ENCODE results near the gene SLC9C1. TPM values are rescaled to one million over a fixed set of nuclear protein-coding genes. Genes with fewer than 3 reads are reported as not detected.

SLC9C1 gene
- total and polyA plus RNA-seq, 9 of the 15 experiments (the other 6 are each of a cell fraction or from before 2014, with no cell fraction given), result not detected

DNA sequence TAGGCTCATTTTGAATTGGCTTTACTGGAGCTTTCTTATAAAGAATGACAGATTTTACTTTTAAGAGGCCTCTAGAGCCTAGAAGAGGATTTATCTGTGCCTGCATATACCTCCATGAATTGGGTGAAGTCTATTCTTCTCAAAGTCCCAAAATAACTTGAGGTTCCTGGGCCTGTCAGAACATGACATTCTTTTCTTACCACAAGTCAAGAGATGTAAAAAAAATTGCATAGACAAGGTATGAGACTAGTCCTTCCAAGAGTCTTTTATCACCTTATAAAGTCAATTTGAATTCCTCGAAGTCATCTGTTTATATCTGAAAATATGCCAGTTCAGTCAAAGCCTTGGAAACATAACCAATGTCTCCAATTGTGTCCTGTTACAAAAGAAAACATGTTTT lies 21.8 kb upstream of the SLC9C1 start (continued):
- TF ChIP-seq, protein P1, sequence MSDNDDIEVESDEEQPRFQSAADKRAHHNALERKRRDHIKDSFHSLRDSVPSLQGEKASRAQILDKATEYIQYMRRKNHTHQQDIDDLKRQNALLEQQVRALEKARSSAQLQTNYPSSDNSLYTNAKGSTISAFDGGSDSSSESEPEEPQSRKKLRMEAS (CRISPR knock-in tag; IDR thresholded peaks at IDR 0.05), result no peak
- TF ChIP-seq SRSF3 (IDR thresholded peaks at IDR 0.05; ENCODE audit: insufficient read depth, low read length) (no peak), ZNF274 (IDR thresholded peaks at IDR 0.05; ENCODE audit: borderline replicate concordance, low read depth, low read length) (no peak), ZNF354B (CRISPR knock-in tag; IDR thresholded peaks at IDR 0.05) (no peak), C11orf30 (IDR thresholded peaks at IDR 0.05; ENCODE audit: low read depth) (no peak), ZNF79 (CRISPR knock-in tag; IDR thresholded peaks at IDR 0.05; ENCODE audit: low read depth) (no peak)

DNA sequence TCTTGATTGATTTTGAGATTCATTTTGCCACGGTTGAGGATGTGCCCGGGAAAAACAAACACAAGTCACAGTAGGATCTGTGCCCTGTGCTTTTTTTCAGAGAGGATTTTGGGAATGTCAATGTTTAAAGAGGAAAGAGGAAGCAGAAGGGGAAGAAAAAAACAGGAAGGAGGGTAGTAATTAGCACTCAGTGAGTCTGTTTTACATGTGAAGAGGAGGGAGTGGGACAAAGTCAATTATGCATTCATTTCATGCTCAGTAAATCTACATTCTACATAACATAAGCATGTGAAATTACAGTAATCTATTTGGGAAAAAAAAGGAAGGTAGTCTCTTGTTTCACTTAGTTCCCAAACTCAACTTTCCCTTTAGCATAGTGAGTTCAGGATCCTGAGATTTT lies 20.6 kb upstream of the SLC9C1 start:
- Histone ChIP-seq H3K27ac (ENCODE audit: extremely low read depth, low read depth, low read length) (no peak overlapping the region), H3K9me3 (replicated peaks; ENCODE audit: control insufficient read depth, insufficient read depth, low read depth, low read length) (no peaks in the 10 kb centered on the region), H3K4me2 (ENCODE audit: insufficient read depth, low read length) (no peak overlapping the region), H3K9ac (ENCODE audit: insufficient read depth in 1 of 2, low read depth in 2 of 2, low read length in 2 of 2) (no peak overlapping the region), H2AFZ (ENCODE audit: low read depth, low read length) (no peak overlapping the region), H3K79me2 (ENCODE audit: control insufficient read depth, insufficient read depth, low read length) (no peaks in the 10 kb centered on the region), H3K4me3 (no peak overlapping the region), H4K20me1 (replicated peaks; ENCODE audit: control insufficient read depth, insufficient read depth, low read length) (no peaks in the 10 kb centered on the region), H3K27me3 (ENCODE audit: control insufficient read depth in 2 of 2, insufficient read depth in 2 of 2, low read length in 2 of 2) (no peaks in the 10 kb centered on the region), H3K9me1 (ENCODE audit: control insufficient read depth, insufficient read depth, low read length) (no peaks in the 10 kb centered on the region), H3K4me1 (replicated peaks in 1 of 2; ENCODE audit: control insufficient read depth in 2 of 2, insufficient read depth in 2 of 2, low read length in 2 of 2) (no peaks in the 10 kb centered on the region), H3K36me3 (ENCODE audit: control insufficient read depth, insufficient read depth, low read length) (no peaks in the 10 kb centered on the region)
- 0% methylated on average over 2 of the region's 2 CpGs for WGBS (ENCODE audit: insufficient coverage, low coverage, missing lambda C conversion rate)
- FAIRE-seq, result no peak
- in situ Hi-C loops (cut with MboI), result loop anchor here (25.0 kb wide), 1 partner anchor 198 kb away; no protein-coding TSS in a partner anchor
- ChIA-PET POLR2A (no interaction called here), CTCF (ENCODE audit: low intra/inter-chr PET ratio) (no interaction called here)
- DNase-seq (ENCODE audit: extremely low read depth in 1 of 4, low spot score in 3 of 4), result no peak
- intact Hi-C loops (cut with micrococcal nuclease), result no loop called here
- BruUV-seq (replicated peaks), result no TSS peak
- no peak for ATAC-seq
- TF ChIP-seq MAFK (IDR thresholded peaks at IDR 0.05; ENCODE audit: low read length), result no peak
- no peak for TF ChIP-seq MTA1 (IDR thresholded peaks at IDR 0.05; ENCODE audit: borderline replicate concordance)
- TF ChIP-seq CEBPB (tag; IDR thresholded peaks at IDR 0.05), result no peak
- no peak for TF ChIP-seq SMARCE1 (IDR thresholded peaks at IDR 0.05)
- no peak for TF ChIP-seq PPARD (CRISPR knock-in tag; IDR thresholded peaks at IDR 0.05)
- TF ChIP-seq RFX7 (CRISPR knock-in tag; IDR thresholded peaks at IDR 0.05), result no peak
- no peak for TF ChIP-seq ZBTB7A (IDR thresholded peaks at IDR 0.05; ENCODE audit: borderline replicate concordance, control insufficient read depth, low read depth, low read length)
- TF ChIP-seq, protein P2, sequence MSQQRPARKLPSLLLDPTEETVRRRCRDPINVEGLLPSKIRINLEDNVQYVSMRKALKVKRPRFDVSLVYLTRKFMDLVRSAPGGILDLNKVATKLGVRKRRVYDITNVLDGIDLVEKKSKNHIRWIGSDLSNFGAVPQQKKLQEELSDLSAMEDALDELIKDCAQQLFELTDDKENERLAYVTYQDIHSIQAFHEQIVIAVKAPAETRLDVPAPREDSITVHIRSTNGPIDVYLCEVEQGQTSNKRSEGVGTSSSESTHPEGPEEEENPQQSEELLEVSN (IDR thresholded peaks at IDR 0.05; ENCODE audit: borderline replicate concordance in 1 of 2, extremely low read depth in 1 of 2, insufficient read depth in 1 of 2, insufficient read length in 1 of 2, low read depth in 1 of 2, low read length in 1 of 2, poor library complexity in 1 of 2, severe bottlenecking in 1 of 2), result no peak
- TF ChIP-seq, protein P3, sequence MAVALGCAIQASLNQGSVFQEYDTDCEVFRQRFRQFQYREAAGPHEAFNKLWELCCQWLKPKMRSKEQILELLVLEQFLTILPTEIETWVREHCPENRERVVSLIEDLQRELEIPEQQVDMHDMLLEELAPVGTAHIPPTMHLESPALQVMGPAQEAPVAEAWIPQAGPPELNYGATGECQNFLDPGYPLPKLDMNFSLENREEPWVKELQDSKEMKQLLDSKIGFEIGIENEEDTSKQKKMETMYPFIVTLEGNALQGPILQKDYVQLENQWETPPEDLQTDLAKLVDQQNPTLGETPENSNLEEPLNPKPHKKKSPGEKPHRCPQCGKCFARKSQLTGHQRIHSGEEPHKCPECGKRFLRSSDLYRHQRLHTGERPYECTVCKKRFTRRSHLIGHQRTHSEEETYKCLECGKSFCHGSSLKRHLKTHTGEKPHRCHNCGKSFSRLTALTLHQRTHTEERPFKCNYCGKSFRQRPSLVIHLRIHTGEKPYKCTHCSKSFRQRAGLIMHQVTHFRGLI (CRISPR knock-in tag; IDR thresholded peaks at IDR 0.05), result no peak
- TF ChIP-seq ZBED1 (IDR thresholded peaks at IDR 0.05), result no peak
- no peak for TF ChIP-seq ILF3 (IDR thresholded peaks at IDR 0.05; ENCODE audit: borderline replicate concordance)
- no peak for TF ChIP-seq SIRT6 (IDR thresholded peaks at IDR 0.05; ENCODE audit: low read depth, low read length)
- TF ChIP-seq ZNF79 (CRISPR knock-in tag; IDR thresholded peaks at IDR 0.05; ENCODE audit: low read depth), result no peak
